ENCODE measurements around the gene RHEB. TPM values are rescaled to one million over a fixed set of nuclear protein-coding genes. Genes with fewer than 3 reads are reported as not detected.

The RHEB gene
- total and polyA plus RNA-seq, 2 experiments from 2014 or later = 101 to 239 TPM

- DNase-seq (ENCODE audit: low spot score) = no peak
- Histone ChIP-seq H3K27ac (ENCODE audit: low read depth) (no peak overlapping the region), H3K79me2 (replicated peaks; ENCODE audit: insufficient read depth) (no peaks in the 10 kb centered on the region), H3K4me2 (no peak overlapping the region), H4K20me1 (replicated peaks; ENCODE audit: insufficient read depth) (no peaks in the 10 kb centered on the region), H2AFZ (no peak overlapping the region), H3K27me3 (ENCODE audit: insufficient read depth) (no peaks in the 10 kb centered on the region), H3K9me2 (ENCODE audit: insufficient read depth) (peaks cover 5% of the 10 kb centered on the region; the same call in 1 of the 2 replicates), H3K4me3 (no peak overlapping the region), H3F3A (replicated peaks; ENCODE audit: low read depth) (no peaks in the 10 kb centered on the region), H3K4me1 (ENCODE audit: insufficient read depth) (no peaks in the 10 kb centered on the region), H3K36me3 (ENCODE audit: insufficient read depth) (no peaks in the 10 kb centered on the region)
- no peak for ATAC-seq
- no peak overlapping the region for H3K4me3 Mint-ChIP-seq
- H3K27ac Mint-ChIP-seq = no peak overlapping the region
- TF ChIP-seq ETS1 (IDR thresholded peaks at IDR 0.05) = no peak
- TF ChIP-seq POLR2AphosphoS5 (IDR thresholded peaks at IDR 0.05; ENCODE audit: low read depth) = no peak
- TF ChIP-seq EZH2 (IDR thresholded peaks at IDR 0.05; ENCODE audit: low read depth, unreplicated experiment) = no peak
- no peak for TF ChIP-seq REST (IDR thresholded peaks at IDR 0.05; ENCODE audit: unreplicated experiment)
- no peak for TF ChIP-seq CTCF (conservative IDR thresholded peaks at IDR 0.05; ENCODE audit: low read depth in 2 of 2)
- no peak for TF ChIP-seq ZNF462 (CRISPR knock-in tag; IDR thresholded peaks at IDR 0.05)
- no peak for TF ChIP-seq STAT1 (IDR thresholded peaks at IDR 0.05; ENCODE audit: unreplicated experiment)
- no peak for TF ChIP-seq EZH2phosphoT487 (IDR thresholded peaks at IDR 0.05; ENCODE audit: unreplicated experiment)
- TF ChIP-seq ZNF331 (CRISPR knock-in tag; IDR thresholded peaks at IDR 0.05; ENCODE audit: low read depth) = no peak
- TF ChIP-seq JUNB (IDR thresholded peaks at IDR 0.05; ENCODE audit: unreplicated experiment) = no peak
- no peak for TF ChIP-seq CREB1 (CRISPR knock-in tag; IDR thresholded peaks at IDR 0.05; ENCODE audit: low read depth)
- no peak for TF ChIP-seq NANOG (IDR thresholded peaks at IDR 0.05; ENCODE audit: borderline replicate concordance)
- TF ChIP-seq ZNF114 (CRISPR knock-in tag; IDR thresholded peaks at IDR 0.05) = no peak
- H3K4me1 Mint-ChIP-seq = peaks cover 5% of the 10 kb centered on the region
- peaks cover 3% of the 10 kb centered on the region for H3K27me3 Mint-ChIP-seq (ENCODE audit: insufficient read depth, low read depth, poor library complexity)
- H3K9me3 Mint-ChIP-seq = no peaks in the 10 kb centered on the region; the same call in 2 of the 3 replicates
- H3K36me3 Mint-ChIP-seq (ENCODE audit: low read depth) = no peaks in the 10 kb centered on the region
Measured at GRCh38 chr7:151544183-151544582, 24.5 kb upstream of the RHEB start.

Measured in GM23338 (cell line).